GM19238 (cell line): ENCODE results near the gene CEP162.
"Not testable (repeated sequence)": the region's sequence is repeated elsewhere in the genome, so short reads cannot be mapped to it uniquely, and the experiment has no call there.

Experiments used
- DNase-seq: peaks from one replicate; pipeline ENCODE4 v3.0.0; 2011; ENCODE audit warnings: low spot score; ENCODE audit not compliant: insufficient read length

The CEP162 gene

GRCh38 chr6:84089081-84089480, 138.4 kb downstream of the CEP162 start:
- no peak for DNase-seq

- no peak for DNase-seq
Observed at GRCh38 chr6:84086545-84087429, 140.7 kb downstream of the CEP162 start.

- DNase-seq, result no peak
Observed at GRCh38 chr6:84086056-84086455, 141.4 kb downstream of the CEP162 start.

- not testable (repeated sequence) for DNase-seq
Observed at GRCh38 chr6:84084705-84085104, 142.7 kb downstream of the CEP162 start.

- no peak for DNase-seq
Observed at GRCh38 chr6:84082689-84083265, 144.7 kb downstream of the CEP162 start.

- no peak for DNase-seq
Observed at GRCh38 chr6:84081222-84081621, 146.2 kb downstream of the CEP162 start.

- no peak for DNase-seq
Observed at GRCh38 chr6:84078335-84078734, 149.1 kb downstream of the CEP162 start.

- DNase-seq, result no peak
Observed at GRCh38 chr6:84077645-84078044, 149.8 kb downstream of the CEP162 start.

- DNase-seq, result no peak
Observed at GRCh38 chr6:84074988-84075781, 152.3 kb downstream of the CEP162 start.
